Activated CD4-positive, alpha-beta T cell treated with anti-CD3 and anti-CD28 coated beads, Interleukin-2, amount 50 U/mL, for 24 hours (primary cell): ENCODE data around the gene PRMT1.
"Not testable (repeated sequence)": the region's sequence is repeated elsewhere in the genome, so short reads cannot be mapped to it uniquely, and the experiment has no call there.

Experiments
- DNase-seq, 2 donors: peaks; one replicate each; pipeline ENCODE4 v3.0.0-alpha.2; 2020; ENCODE audit warnings: low read depth in 1 of 2, low spot score in 1 of 2

PRMT1 gene

DNA sequence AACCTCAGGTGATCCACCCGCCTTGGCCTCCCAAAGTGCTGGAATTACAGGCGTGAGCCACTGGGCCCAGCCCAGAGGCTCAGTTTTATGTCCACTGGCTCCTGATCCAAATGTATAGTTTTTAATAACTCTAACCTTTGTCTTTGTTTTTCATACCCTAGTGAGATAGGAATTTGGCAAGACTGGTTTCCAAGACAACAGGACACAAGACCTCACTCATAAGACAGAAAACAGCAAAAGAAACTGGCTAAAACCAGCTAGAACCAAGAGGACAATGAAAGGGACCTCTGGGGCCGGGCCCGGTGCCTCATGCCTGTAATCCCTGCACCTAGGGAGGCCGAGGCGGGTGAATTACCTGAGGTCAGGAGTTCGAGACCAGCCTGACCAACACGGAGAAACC, 41.4 kb downstream of the PRMT1 start:
- DNase-seq, result no peak

DNA sequence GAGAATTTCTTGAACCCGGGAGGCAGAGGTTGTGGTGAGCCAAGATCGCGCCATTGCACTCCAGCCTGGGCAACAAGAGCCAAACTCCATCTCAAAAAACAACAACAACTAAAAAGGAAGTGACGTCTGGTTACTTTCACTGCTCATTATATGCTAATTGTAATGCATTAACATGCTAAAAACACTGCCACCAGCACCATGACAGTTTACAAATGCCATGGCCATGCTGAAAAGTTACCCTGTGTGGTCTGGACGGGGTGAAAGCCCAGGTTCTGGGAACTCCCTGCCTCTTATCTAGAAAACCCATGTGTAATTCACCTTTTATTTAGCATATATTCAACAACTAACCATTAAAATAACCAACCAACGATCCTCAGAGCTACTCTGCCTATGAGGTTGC, 41.9 kb downstream of the PRMT1 start:
- DNase-seq, result no peak

DNA sequence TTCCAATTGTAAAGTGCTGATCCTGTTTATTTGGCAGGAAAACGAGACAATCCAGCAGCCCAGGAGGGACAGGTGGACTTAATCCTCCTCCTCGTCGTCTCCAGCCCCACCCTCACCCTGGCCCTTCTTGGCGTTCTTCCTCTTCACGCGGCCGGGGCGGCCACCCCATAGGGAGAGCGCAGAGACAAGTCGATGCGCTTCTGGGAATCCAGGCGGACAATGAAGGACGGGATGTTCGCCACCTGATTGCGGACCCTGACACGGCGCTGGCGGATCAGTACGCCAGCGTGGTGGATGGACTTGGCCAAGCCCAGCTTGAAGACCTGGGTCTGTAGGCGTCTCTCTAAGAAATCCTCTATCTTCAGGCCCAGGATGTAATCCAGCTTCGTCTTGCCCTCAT, 42.3 kb downstream of the PRMT1 start:
- DNase-seq, result not testable (repeated sequence)

DNA sequence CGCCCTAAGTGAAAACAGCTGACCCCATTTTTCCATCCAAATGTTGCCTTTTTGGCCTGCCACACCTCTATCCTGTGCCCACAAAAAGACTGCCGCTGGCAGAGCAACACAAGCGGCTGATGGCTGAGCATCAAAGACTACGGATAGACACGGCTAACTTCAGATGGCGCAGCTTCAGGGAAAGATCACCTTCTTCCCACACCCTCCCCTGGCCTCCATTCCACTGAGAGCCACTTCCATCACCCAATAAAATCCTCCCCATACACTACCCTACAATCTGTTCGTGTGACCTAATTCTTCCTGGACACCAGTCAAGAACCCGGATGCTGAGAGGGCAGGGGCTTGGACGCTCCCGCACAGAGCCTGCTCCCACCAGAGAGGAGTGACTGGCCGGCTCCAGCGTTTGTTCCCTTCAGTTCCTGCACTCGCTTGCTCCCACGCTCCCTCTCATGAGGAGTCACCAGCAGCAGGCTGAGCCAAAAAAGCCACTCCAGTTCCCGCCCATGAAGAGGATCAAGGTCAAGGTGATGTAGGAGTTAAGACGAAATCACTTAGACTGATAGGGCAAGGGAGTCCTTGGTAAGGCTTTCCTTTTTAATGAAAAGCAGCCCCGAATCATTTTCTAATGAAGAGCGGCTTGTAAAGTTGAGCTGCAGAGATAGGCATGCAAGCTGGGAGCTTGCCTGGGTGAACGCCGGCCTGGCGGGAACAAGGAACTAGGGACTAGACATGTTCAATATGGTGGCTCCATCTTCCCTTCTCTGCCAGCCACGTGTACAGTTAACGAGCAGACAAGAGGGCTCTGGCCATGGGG, 50.4 kb downstream of the PRMT1 start:
- DNase-seq, result no peak

DNA sequence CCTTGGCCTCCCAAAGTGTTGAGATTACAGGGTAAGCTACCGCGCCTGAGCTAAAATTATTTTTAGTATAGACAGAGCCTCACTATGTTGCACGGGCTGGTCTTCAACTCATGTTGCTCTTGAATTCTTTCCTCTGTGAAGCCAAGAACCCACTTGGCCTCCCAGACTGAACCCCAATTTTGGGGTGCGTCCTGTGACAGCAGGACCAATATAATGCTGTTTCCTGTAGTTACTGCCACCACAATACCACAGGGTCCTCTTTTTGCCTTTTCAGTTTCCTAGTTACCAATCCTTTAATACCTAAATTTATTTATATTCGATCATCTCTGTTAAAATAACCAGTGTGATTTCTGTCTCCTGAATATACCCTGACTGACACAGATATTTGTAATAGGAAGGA, 53.1 kb downstream of the PRMT1 start:
- no peak for DNase-seq
